Liver (tissue), 9 donors: ENCODE results near the gene PLXND1. TPM values are rescaled to one million over a fixed set of nuclear protein-coding genes. Genes with fewer than 3 reads are reported as not detected.

Source experiments
- DNase-seq: peaks from one replicate; pipeline ENCODE4 v3.0.0-alpha.2; 2017; ENCODE audit warnings: low spot score
- H3K27ac ChIP-seq, 2 donors: one replicate each; pipeline ENCODE4 v1.7.0; 2013; ENCODE audit warnings: inconsistent platforms in 2 of 2, low read length in 2 of 2, control low read depth in 1 of 2, low read depth in 1 of 2, mild to moderate bottlenecking in 1 of 2
- H3K27me3 ChIP-seq, 4 donors: one replicate each; pipeline versions ENCODE4 v1.6.1 to v1.7.0; 2013; ENCODE audit warnings: low read length in 3 of 4, inconsistent platforms in 1 of 4, mild to moderate bottlenecking in 1 of 4, moderate library complexity in 1 of 4; ENCODE audit not compliant: control insufficient read depth in 4 of 4, insufficient read depth in 4 of 4
- H3K36me3 ChIP-seq, 4 donors: one replicate each; pipeline versions ENCODE4 v1.6.1 to v1.7.0; 2013; ENCODE audit warnings: low read length in 3 of 4, mild to moderate bottlenecking in 3 of 4, low read depth in 1 of 4, moderate library complexity in 1 of 4; ENCODE audit not compliant: control insufficient read depth in 4 of 4, insufficient read depth in 3 of 4
- H3K4me1 ChIP-seq, 4 donors: one replicate each; pipeline versions ENCODE4 v1.6.1 to v1.7.0; 2013; ENCODE audit warnings: low read length in 3 of 4, mild to moderate bottlenecking in 3 of 4, moderate library complexity in 1 of 4; ENCODE audit not compliant: control insufficient read depth in 4 of 4, insufficient read depth in 4 of 4
- H3K4me3 ChIP-seq, 3 donors: one replicate each; pipeline versions ENCODE4 v1.6.1 to v1.7.0; 2013; ENCODE audit warnings: low read length in 3 of 3, control low read depth in 1 of 3, low read depth in 1 of 3, mild to moderate bottlenecking in 1 of 3
- H3K9ac ChIP-seq, 2 donors: one replicate each; pipeline ENCODE4 v1.7.0; 2013; ENCODE audit warnings: low read length in 2 of 2, mild to moderate bottlenecking in 2 of 2, moderate library complexity in 2 of 2, control low read depth in 1 of 2, low read depth in 1 of 2
- H3K9me3 ChIP-seq, 4 donors: one replicate each; pipeline versions ENCODE4 v1.6.1 to v1.7.0; 2013; ENCODE audit warnings: low read length in 3 of 4; ENCODE audit not compliant: control insufficient read depth in 4 of 4
- FOXA1 ChIP-seq: IDR thresholded peaks from 2 replicates; pipeline ENCODE4 v1.6.1; 2016; ENCODE audit warnings: antibody characterized with exemption
- FOXA2 ChIP-seq: IDR thresholded peaks from 2 replicates; pipeline ENCODE4 v1.6.1; 2016; ENCODE audit warnings: antibody characterized with exemption
- GABPA ChIP-seq, 2 donors: IDR thresholded peaks in 1 of 2; conservative IDR thresholded peaks in 1 of 2; 2 replicates each; pipeline ENCODE4 v1.6.1; 2016; ENCODE audit warnings: antibody characterized with exemption in 2 of 2, mild to moderate bottlenecking in 1 of 2, moderate library complexity in 1 of 2
- HNF4A ChIP-seq, 2 donors: conservative IDR thresholded peaks; 2 replicates each; pipeline ENCODE4 v1.6.1; 2016; ENCODE audit warnings: antibody characterized with exemption in 2 of 2, mild to moderate bottlenecking in 2 of 2
- HNF4G ChIP-seq: IDR thresholded peaks from 2 replicates; pipeline ENCODE4 v1.6.1; 2016; ENCODE audit warnings: antibody characterized with exemption
- JUND ChIP-seq, 2 donors: IDR thresholded peaks; 2 replicates each; pipeline ENCODE4 v1.6.1; 2016; ENCODE audit warnings: antibody characterized with exemption in 2 of 2
- MAX ChIP-seq: IDR thresholded peaks from 2 replicates; pipeline ENCODE4 v1.6.1; 2016; ENCODE audit warnings: antibody characterized with exemption
- NR2F2 ChIP-seq: IDR thresholded peaks from 2 replicates; pipeline ENCODE4 v1.6.1; 2016; ENCODE audit warnings: antibody characterized with exemption
- RAD21 ChIP-seq, 2 donors: IDR thresholded peaks; 2 replicates each; pipeline ENCODE4 v1.6.1; 2016; ENCODE audit warnings: antibody characterized with exemption in 2 of 2, mild to moderate bottlenecking in 2 of 2
- RXRA ChIP-seq, 2 donors: IDR thresholded peaks; 2 replicates each; pipeline ENCODE4 v1.6.1; 2017 to 2018; ENCODE audit warnings: antibody characterized with exemption in 2 of 2, mild to moderate bottlenecking in 1 of 2
- SP1 ChIP-seq: IDR thresholded peaks from 2 replicates; pipeline ENCODE4 v1.6.1; 2018; ENCODE audit warnings: antibody characterized with exemption, mild to moderate bottlenecking
- TAF1 ChIP-seq: conservative IDR thresholded peaks from 2 replicates; pipeline ENCODE4 v1.6.1; 2016; ENCODE audit warnings: antibody characterized with exemption, mild to moderate bottlenecking
- YY1 ChIP-seq: IDR thresholded peaks from 2 replicates; pipeline ENCODE4 v1.6.1; 2016; ENCODE audit warnings: antibody characterized with exemption, mild to moderate bottlenecking
- ZBTB33 ChIP-seq: IDR thresholded peaks from 2 replicates; pipeline ENCODE4 v1.6.1; 2016; ENCODE audit warnings: antibody characterized with exemption
- WGBS: extraction: QIAGEN DNeasy Blood & Tissue Kit; methylation state at CpG from one replicate; pipeline ENCODE4 v1.1.7; 2013; 5-methylcytosine and 5-hydroxymethylcytosine counted together
- polyA plus RNA-seq, 2 donors: library from polyadenylated mRNA; stranded (reverse) in 1 of 2; unstranded in 1 of 2; fragments of 200-250 nt in 1 of 2; fragments of >200 nt in 1 of 2; fragmentation: Nextera tagmentation in 1 of 2; extraction: Ambion mirVana in 1 of 2; gene quantifications; one replicate each; pipeline versions ENCODE4 v1.2.1 to v1.2.3, GENCODE V29; 2013 to 2015
- total RNA-seq, 2 donors: library from RNA; depleted of rRNA; stranded (reverse); fragments of >200 nt; gene quantifications; one replicate each; pipeline ENCODE4 v1.2.3, GENCODE V29; 2014
- TF ChIP-seq, protein P1 (sequence below): fragments of 150-350 bp; IDR thresholded peaks from 2 replicates; pipeline ENCODE4 v1.5.1; 2017; ENCODE audit warnings: improper control_type of control experiment, low read depth, low read length; ENCODE audit not compliant: missing input control
- TF ChIP-seq, protein P2 (sequence below): IDR thresholded peaks from 2 replicates; pipeline ENCODE4 v1.6.1; 2016; ENCODE audit warnings: antibody characterized with exemption, mild to moderate bottlenecking
- donor health status: healthy.
- donor health status: healthy.
- donor health status: healthy.
- donor health status: healthy.
- donor health status: healthy.

PLXND1 gene
- total and polyA plus RNA-seq, 4 donors: 10.4 to 50.2 (median 32.8) TPM

DNA sequence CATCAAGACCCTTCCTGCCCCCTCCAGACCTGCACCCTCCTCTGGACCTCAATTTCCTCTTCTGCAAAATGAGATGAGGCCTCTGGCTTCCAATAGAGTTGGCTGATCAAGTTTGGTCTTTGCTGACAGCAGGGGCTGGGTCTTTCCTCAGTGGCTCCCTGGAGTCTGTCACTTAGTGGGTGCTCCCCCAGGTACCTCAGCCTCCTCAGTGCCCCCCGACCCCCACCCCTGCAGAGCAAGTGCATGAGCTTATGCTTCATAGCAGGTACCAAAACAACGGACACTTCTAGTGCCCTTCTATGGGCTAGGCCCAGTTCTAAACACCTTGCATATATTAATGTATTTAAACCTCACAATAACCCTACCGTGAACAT is 6.9 kb upstream of the PLXND1 start:
- no peaks in the 10 kb centered on the region for H3K9me3 ChIP-seq
- no peak overlapping the region for H3K4me3 ChIP-seq
- H3K9ac ChIP-seq: no peak overlapping the region
- 80% methylated on average over 3 of the region's 3 CpGs for WGBS
- H3K27me3 ChIP-seq: no peaks in the 10 kb centered on the region
- DNase-seq: no peak
- TF ChIP-seq TAF1 (no peak), FOXA2 (no peak), NR2F2 (no peak), JUND (IDR thresholded peaks at IDR 0.05) (no peak), SP1 (no peak), RAD21 (IDR thresholded peaks at IDR 0.05) (no peak), HNF4A (conservative IDR thresholded peaks at IDR 0.05) (no peak), GABPA (IDR thresholded peaks at IDR 0.05 in 1 of 2, conservative IDR thresholded peaks at IDR 0.05 in 1 of 2) (no peak), RXRA (IDR thresholded peaks at IDR 0.05) (no peak), YY1 (no peak), HNF4G (no peak), FOXA1 (no peak), MAX (no peak)
- TF ChIP-seq, protein P1, sequence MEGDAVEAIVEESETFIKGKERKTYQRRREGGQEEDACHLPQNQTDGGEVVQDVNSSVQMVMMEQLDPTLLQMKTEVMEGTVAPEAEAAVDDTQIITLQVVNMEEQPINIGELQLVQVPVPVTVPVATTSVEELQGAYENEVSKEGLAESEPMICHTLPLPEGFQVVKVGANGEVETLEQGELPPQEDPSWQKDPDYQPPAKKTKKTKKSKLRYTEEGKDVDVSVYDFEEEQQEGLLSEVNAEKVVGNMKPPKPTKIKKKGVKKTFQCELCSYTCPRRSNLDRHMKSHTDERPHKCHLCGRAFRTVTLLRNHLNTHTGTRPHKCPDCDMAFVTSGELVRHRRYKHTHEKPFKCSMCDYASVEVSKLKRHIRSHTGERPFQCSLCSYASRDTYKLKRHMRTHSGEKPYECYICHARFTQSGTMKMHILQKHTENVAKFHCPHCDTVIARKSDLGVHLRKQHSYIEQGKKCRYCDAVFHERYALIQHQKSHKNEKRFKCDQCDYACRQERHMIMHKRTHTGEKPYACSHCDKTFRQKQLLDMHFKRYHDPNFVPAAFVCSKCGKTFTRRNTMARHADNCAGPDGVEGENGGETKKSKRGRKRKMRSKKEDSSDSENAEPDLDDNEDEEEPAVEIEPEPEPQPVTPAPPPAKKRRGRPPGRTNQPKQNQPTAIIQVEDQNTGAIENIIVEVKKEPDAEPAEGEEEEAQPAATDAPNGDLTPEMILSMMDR: no peak
- TF ChIP-seq, protein P2, sequence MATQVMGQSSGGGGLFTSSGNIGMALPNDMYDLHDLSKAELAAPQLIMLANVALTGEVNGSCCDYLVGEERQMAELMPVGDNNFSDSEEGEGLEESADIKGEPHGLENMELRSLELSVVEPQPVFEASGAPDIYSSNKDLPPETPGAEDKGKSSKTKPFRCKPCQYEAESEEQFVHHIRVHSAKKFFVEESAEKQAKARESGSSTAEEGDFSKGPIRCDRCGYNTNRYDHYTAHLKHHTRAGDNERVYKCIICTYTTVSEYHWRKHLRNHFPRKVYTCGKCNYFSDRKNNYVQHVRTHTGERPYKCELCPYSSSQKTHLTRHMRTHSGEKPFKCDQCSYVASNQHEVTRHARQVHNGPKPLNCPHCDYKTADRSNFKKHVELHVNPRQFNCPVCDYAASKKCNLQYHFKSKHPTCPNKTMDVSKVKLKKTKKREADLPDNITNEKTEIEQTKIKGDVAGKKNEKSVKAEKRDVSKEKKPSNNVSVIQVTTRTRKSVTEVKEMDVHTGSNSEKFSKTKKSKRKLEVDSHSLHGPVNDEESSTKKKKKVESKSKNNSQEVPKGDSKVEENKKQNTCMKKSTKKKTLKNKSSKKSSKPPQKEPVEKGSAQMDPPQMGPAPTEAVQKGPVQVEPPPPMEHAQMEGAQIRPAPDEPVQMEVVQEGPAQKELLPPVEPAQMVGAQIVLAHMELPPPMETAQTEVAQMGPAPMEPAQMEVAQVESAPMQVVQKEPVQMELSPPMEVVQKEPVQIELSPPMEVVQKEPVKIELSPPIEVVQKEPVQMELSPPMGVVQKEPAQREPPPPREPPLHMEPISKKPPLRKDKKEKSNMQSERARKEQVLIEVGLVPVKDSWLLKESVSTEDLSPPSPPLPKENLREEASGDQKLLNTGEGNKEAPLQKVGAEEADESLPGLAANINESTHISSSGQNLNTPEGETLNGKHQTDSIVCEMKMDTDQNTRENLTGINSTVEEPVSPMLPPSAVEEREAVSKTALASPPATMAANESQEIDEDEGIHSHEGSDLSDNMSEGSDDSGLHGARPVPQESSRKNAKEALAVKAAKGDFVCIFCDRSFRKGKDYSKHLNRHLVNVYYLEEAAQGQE: no peak
- H3K4me1 ChIP-seq: peaks cover 0 to 10% (median 7%) of the 10 kb centered on the region in 4 donors
- H3K27ac ChIP-seq: no peak overlapping the region
- H3K36me3 ChIP-seq: no peaks in the 10 kb centered on the region

DNA sequence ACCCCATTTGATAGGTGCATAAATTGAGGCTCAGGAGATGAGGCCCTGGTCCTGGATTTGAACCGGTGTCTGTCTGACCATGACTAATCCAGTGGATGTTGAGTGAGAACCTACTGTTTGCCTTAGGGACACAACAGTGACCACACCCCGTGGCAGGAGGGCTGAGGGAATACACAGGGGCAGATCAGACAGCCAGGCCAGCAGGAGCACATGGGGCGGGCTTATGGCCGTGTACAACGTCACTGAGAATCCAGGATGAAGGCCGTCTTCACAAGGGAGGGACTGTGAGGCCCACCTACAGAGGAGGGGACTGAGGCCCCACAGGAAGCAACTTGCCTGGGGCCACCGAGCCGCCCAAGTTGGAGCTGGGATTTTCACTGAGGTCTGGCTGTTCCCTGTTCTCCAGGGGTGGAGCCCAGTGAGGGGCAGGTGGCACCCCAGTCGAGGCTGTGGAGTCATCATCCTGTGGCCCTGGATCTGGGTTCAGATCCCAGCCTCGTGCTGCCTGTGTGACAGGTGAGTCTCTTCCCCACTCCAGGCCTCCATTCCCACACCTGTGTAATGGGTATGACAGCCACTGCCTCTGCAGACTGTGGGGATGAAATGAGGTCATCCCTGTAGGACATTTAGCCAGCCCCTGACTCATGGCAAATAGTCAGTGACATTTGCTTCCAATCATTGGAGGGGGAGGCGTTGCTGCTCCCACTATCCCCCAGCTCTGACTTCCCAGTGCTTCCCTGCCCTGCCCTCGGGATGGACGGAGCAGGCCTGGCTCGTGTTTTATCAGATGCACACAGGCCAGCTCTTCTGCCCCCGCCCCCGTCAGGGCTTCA is 6.3 kb upstream of the PLXND1 start:
- Histone ChIP-seq H3K4me1 (peaks cover 0 to 11% (median 8%) of the 10 kb centered on the region in 4 donors), H3K27ac (no peak overlapping the region), H3K9me3 (no peaks in the 10 kb centered on the region), H3K27me3 (no peaks in the 10 kb centered on the region), H3K36me3 (no peaks in the 10 kb centered on the region), H3K9ac (no peak overlapping the region), H3K4me3 (no peak overlapping the region)
- no peak for DNase-seq
- 74% methylated on average over 16 of the region's 16 CpGs for WGBS
- no peak for TF ChIP-seq ZBTB33
